G401 (cell line): ENCODE data around the gene FTHL17. TPM values are rescaled to one million over a fixed set of nuclear protein-coding genes. Genes with fewer than 3 reads are reported as not detected.

Experiments used
- DNase-seq: peaks from one replicate; pipeline ENCODE4 v3.0.0-alpha.2; 2015; ENCODE audit warnings: low spot score
- in situ Hi-C: cut with HindIII; loops from 2 replicates; pipeline ENCODE4 v1.10.0; 2016; ENCODE audit warnings: low sequenced_read_pairs, mixed read lengths
- total RNA-seq: library from RNA; depleted of rRNA; stranded (reverse); fragments of >200 nt; shearing (Covaris generic); gene quantifications from 2 replicates; pipeline ENCODE4 v1.2.3, GENCODE V29; 2014; rRNA removed

The FTHL17 gene
- total RNA-seq, 1 experiment from 2014 or later: not detected

DNA sequence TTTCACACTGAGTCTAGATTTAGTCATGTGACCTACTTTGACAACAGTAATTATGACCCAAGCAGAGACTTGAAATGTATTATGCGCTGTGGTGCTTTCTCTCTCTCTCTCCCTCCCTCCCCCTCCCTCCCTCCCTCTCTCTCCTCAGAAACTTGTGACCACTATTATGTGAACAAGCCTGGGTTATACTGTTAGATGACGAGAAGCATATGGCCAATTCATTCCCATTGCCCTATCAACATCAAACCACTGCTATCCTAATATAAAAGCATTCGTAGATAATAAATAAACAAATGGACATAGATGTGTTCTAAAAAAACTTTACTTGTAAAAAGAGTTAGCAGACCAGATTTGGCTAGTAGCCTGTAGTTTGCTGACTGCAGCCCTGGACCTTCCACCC lies 18.2 kb downstream of the FTHL17 start:
- in situ Hi-C loops: no loop called here
- DNase-seq: no peak

GRCh38 chrX:31039327-31039711 lies 32.5 kb downstream of the FTHL17 start:
- no peak for DNase-seq
- in situ Hi-C loops: no loop called here

DNA sequence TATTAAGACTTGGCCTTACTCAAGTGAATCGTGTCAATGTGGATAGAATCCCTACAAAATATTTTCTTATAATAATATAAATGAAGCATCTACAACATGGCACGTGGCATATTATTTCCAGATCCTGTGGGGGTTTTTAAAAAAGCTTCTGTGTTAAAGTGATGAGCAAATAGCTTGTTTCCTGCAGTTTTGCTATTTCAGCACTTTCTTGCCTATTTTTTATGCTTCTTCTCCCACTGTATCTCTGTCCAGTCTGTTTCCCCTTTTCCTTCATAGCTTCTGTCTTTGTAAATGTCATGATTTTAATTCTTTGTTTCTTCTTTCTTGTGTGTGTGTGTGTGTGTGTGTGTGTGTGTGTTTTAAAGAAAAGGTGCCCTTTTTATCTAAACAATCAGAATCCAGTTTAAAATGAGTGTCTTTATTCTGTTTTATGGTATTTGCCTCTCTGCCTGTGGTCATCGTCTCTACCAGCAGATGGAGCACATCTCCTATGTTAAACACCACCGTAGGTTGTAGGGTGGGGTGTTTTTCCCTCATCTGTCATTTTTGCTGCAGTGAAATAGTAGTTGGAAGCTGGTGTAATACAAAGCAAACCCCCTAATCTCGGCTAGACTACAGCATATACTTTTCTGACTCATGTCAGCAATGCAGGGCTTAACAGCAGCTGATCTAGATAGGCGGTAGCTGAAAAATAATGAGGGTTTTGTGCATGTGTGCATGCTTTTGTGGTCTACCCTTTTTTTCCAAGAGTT lies 33.1 kb downstream of the FTHL17 start:
- DNase-seq: peak; percentile 57
- in situ Hi-C loops: no loop called here

DNA sequence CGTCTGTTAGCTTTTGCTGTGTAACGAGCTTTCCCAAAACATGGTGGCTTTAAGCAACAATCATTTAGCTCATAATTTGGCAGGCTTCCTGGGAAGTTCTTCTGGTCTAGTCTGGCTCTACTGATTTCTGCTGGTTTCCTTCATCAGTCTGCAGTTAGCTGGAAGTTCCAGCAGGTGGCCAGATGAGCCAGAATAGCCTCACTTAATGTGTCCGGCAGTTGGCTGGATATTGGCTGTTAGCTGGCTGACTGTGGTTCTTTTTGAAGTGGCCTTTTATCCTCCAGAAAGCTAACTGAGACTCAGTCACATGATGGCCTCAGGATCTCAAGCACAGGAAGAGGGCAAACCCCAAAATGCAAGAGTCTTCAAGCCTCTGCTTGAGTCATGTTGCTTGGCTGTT lies 34.9 kb downstream of the FTHL17 start:
- peak; percentile 37 for DNase-seq
- in situ Hi-C loops: no loop called here

- DNase-seq: no peak
- in situ Hi-C loops: no loop called here
Observed at GRCh38 chrX:31027351-31027750, 44.5 kb downstream of the FTHL17 start.

- DNase-seq: no peak
- in situ Hi-C loops: no loop called here
Observed at GRCh38 chrX:31024866-31025265, 47.0 kb downstream of the FTHL17 start.

GRCh38 chrX:31021537-31021936 lies 50.3 kb downstream of the FTHL17 start:
- in situ Hi-C loops: no loop called here
- DNase-seq: no peak

Other genes starting within 250 kb of the FTHL17 start
- 2.9 and 4.5 TPM in 2 replicates for gene TAB3, start 182.8 kb downstream of the FTHL17 start, total RNA-seq